Central memory CD4-positive, alpha-beta T cell (primary cell): Measurements from ENCODE around the gene GRM4.

Source experiments
- DNase-seq: peaks from one replicate; pipeline ENCODE4 v3.0.0; 2022

Gene GRM4

DNA sequence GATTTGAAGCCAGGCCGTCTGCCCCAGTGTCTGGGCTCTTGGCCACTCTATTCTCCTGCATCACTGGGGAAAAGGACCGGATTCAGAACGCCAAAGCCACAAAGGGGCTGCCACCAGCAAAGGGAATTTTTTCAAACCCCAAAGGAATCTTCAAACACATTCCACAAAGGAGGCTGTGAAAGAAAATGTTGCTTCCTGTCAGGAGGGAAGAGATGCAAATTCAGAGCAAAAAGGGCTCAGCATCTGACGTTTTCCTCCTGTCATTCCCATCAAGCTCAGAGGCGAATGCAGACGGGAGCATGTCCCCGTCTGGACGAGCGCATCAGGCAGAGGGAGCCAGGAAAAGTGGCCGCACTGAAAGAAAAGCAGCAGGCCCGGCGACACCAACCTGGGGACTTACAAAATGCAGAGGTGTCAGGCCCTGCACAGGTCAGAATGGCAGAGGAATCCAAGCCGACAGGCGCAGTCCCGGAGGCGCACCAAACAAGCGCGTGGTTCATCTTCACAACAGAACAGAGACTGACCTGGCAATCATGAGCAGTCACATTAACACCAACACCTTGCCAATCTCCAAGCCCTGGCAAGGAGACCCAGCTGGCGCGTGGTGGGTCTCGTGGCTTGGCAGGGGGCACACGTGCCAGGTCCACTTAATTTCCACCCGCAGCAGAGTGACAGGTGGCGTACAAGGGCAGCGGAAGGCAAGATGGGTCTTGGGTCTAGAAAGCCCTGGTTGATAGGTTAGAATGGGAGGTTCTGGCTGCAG is 62.8 kb downstream of the GRM4 start:
- no peak for DNase-seq

DNA sequence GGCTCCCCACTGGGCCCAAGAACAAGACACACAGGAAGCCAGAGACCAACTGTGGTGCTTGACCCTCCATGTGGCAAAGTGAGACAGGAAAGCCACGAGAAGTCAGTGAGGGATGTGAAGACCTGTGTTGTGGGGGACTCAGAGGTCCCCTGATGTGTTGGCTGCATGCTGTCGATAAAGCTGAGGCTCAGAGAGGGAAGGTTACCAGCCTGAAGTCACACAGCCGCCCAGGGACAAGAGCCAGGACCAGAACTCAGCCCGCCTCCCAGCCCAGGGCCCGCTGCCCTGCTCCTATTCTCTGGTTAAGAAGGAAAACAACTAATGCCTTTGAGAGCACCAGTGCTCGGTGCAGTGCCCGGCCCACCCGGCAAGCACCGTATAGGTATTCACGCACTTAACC is 63.5 kb downstream of the GRM4 start:
- no peak for DNase-seq

DNA sequence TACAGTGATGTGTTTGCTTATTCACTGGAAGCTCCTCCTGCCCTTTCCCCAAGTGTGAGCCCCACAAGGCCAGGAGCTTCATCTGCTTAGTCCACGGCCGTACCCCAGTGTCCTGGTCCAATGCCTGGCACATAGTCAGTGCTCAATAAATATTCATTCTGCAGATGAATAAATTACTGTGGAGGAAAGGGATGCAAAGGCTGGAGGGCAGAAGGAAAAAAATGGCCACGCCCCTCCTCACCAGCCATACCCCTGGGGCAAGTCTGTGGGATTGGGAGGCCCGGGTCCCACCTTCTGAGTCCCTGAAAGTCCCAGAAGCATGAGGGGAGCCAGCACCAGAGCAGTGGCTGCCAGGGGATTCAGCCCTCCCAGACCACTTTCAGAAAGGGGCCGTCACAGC is 65.5 kb downstream of the GRM4 start:
- DNase-seq, result no peak

DNA sequence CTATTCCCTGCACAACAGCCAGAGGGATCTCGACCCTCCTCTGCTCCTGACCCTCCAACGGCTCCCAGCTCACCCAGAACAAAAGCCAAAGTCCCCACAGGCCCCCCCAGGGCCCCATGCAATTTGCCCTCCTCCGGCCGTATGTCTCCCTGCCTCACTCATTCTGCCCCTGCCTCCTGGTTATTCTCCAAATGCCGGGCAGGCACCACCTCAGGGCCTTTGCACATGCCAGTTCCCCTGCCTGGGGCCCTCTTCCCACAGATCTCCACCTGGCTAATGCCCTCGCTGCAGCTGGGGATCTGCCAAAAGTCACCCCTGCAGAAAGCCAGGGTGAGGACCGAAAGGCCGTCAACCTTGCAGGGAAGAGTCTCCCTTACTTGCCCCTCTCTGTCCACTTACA is 66.0 kb downstream of the GRM4 start:
- DNase-seq, result no peak

- no peak for DNase-seq
Observed at GRCh38 chr6:34075906-34076305, 70.0 kb downstream of the GRM4 start.

DNA sequence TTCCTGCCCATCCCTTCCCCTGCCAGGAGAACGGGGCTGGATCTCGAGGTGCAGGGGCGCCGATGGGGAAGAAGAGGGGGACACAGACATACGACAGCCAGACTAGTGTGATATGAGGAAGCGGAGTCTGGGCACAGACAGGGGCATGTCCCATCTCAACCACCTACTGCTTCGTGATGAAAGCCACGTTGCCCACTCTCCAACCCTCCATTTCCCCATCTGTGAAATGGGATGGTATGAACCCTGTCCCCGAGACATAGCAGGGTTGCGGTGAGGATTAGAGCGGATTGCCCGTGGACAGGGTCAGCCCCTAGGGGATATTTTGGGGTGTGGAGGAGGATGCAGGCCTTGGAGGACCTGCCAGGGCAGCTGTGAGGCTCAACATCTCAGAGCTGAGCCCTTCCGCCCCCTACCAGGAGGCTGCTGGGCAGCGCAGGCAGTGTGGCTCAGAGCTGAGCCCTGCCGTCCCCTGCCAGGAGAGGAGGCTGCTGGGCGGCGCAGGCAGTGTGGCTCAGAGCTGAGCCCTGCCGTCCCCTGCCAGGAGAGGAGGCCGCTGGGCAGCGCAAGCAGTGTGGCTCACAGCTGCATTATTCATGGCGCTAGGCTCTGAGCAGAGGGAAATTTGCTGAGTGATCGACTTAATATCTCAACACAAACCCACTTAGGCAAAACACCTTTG is 71.7 kb downstream of the GRM4 start:
- DNase-seq, result no peak

DNA sequence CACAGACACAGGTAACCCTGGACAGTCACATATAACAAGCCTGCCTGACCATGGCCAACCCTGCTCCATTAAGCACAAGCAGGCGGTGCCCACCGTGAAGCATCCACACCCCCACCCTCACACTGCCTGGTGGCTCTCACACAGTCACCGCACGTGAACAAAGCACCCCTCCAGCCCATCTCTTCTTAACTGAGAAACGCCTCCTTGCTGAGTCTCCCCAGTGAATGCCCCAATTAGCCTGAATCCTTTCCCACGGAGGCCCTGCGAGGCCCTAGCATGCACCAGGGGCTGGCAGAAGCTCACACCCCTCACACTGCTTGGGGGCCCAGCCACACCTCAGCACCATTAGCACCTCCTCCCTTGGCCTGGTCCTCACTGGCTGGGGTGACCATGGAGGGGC is 72.3 kb downstream of the GRM4 start:
- no peak for DNase-seq

- no peak for DNase-seq
Observed at GRCh38 chr6:34072727-34073126, 73.2 kb downstream of the GRM4 start.

- DNase-seq, result no peak
Observed at GRCh38 chr6:34071884-34072379, 74.0 kb downstream of the GRM4 start.

- DNase-seq, result no peak
Observed at GRCh38 chr6:34071136-34071883, 74.6 kb downstream of the GRM4 start.

DNA sequence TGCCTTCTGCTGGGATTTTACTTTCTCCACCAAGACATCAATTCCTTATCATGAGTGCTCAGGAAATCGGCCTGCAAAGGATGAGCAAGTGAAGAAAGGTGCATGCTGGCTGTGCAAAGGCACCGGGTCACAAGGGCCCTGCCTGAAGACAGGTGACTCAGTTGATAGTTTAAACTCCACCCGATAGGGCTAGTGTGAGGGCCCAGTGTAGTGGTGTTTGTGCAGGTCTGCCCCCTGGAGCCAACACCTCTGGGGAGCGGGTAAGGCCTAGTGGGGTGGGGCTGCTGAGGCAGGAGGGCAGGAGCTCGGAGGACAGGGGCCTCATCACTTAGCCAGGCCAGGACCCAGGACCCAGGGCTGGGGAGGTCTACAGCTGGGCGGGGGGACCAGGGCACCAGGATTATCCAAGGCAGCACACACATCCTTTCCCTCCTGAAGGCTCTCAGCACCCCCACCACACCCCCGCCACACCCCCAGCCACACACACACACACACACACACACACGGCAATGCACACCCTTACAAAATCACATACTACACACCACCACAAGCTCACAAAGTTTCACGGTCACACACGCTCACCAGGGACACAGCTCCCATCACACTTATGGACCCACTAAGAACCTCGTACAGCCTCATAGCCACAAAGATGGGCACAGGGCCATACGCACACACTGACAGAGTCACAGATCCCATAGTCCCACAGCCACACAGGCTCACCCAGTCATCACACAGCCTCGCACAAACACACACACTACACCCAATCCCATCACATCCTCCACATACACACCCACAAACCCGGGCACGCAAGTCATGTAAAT is 75.4 kb downstream of the GRM4 start:
- DNase-seq, result no peak

GRCh38 chr6:34068462-34069044 is 77.3 kb downstream of the GRM4 start:
- DNase-seq, result no peak

DNA sequence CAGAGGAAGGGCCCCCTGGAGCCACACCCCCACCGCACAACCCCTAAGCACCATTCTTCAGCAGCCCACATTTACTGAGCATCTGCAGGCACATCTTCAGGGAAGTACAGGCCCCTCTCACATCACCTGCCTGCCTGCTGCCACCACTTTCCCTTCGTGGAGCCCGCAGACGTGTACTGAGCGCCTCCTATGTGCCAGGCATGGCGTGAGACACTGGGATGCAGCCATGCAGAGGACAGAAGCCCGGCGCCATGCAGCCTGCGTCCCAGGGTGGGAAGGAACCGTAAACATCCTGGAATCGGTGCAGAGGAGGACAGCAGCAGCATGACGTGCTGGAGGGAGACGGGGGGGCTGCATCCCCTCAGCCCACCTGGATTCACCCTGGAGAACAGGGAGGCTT is 78.1 kb downstream of the GRM4 start:
- no peak for DNase-seq

- no peak for DNase-seq
Observed at GRCh38 chr6:34066772-34067770, 78.8 kb downstream of the GRM4 start.

- DNase-seq, result no peak
Observed at GRCh38 chr6:34066218-34066571, 79.7 kb downstream of the GRM4 start.

DNA sequence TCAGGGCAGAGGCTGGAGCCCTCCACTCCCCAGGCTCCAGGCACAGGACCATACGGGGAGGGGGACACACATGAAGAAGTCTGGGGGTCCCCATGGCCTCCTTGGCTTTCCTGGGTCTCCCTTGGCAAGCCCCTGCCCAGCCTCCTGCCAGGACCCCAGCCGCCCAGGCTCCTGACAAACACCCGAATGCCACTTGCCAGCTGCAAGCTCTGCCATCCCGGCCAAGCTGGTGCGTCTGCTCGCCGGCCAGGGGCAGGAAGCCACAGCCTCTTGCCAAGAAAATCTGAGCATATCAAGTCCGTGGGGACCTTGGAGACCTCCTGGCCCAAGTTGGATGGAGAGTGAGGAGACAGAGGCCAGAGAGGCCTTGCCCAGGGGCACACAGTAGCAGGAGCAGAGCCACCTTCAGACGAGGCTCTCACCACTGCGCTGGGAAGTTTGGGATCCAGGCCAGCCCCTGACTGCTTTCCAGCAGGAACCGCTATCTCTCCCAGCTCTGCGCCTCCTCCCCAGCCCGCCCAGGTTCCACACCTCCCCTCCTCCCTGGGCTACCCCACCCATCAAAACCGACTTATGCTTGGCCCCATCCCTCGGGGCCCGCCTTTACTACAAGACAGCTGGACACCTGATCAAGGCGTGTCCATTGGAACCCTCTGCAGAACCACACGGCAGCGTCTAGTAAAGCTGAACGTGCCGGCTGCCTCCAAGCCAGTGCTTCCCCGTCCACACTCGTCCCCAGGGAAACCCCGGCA is 80.2 kb downstream of the GRM4 start:
- DNase-seq, result no peak

DNA sequence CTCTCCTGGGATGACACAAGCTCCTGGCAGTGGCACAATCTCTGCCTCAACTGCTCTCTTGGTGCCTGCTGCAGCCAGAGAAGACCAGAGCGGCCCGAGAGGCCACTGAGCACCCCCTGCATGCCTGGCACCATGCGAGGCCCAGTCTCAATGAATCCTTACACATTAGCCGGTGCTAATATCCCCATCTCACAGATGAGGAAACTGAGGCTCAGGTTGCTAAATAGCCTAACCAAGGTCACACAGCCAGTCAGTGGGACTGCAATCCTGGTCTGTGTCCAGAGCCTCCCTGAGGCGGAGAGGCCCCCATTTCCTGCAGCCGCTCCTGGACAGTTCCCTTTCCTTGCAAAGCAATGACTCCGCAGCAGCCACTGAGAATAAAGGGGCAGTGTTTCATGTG is 81.2 kb downstream of the GRM4 start:
- no peak for DNase-seq

- DNase-seq, result no peak
Observed at GRCh38 chr6:34063651-34064050, 82.2 kb downstream of the GRM4 start.

GRCh38 chr6:34062815-34063214 is 83.1 kb downstream of the GRM4 start:
- no peak for DNase-seq

GRCh38 chr6:34062156-34062555 is 83.7 kb downstream of the GRM4 start:
- DNase-seq, result no peak
